A549 (cell line): ENCODE data around the gene NUP62. TPM values are rescaled to one million over a fixed set of nuclear protein-coding genes. Genes with fewer than 3 reads are reported as not detected.
A peak's percentile ranks its signal among the peaks of the same experiment; 100 is the strongest.

Experiments used
- ATAC-seq, 2 experiments: fragments of 200-7000 bp in 1 of 2; fragments of >200 bp in 1 of 2; cut with Nextera tagmentation in 1 of 2; cut with Tn5 transposase in 1 of 2; 3 replicates each; pipeline versions ENCODE4 v1.8.0 to v1.9.1; 2018 to 2020; ENCODE audit warnings: mild to moderate bottlenecking in 1 of 2, moderate library complexity in 1 of 2
- CTCF ChIA-PET: fragments of 300-600 bp; sonication (Branson Sonifier 250); formaldehyde crosslinking; extraction: SDS; loops from one replicate; lab custom pipeline; 2021; ENCODE audit warnings: antibody characterized with exemption, inconsistent platforms; lab: Yijun Ruan, JAX
- POLR2A ChIA-PET: fragments of 350-600 bp; formaldehyde crosslinking; extraction: SDS; loops from one replicate; lab custom pipeline; 2021; ENCODE audit warnings: antibody characterized with exemption, inconsistent platforms; lab: Yijun Ruan, JAX
- DNase-seq, 2 experiments: peaks; one replicate each; pipeline versions ENCODE4 v3.0.0 to v3.0.0-alpha.2; 2011 to 2016; ENCODE audit warnings: low read depth in 1 of 2, low spot score in 1 of 2
- FAIRE-seq: peaks from 2 replicates; lab custom pipeline; 2011; peaks lifted over from hg19 to GRCh38; lab: Jason Lieb, UNC
- H3K27ac ChIP-seq, 2 experiments: fragments of >200 bp; sonication (Bioruptor Twin); formaldehyde crosslinking; 3 replicates each; pipeline ENCODE4 v1.5.1; 2016 to 2017
- H3K4me1 ChIP-seq: fragments of >200 bp; sonication (Bioruptor Twin); formaldehyde crosslinking; 3 replicates; pipeline ENCODE4 v1.6.1; 2016
- H3K4me2 ChIP-seq: fragments of >200 bp; sonication (Bioruptor Twin); formaldehyde crosslinking; 3 replicates; pipeline ENCODE4 v1.6.1; 2016
- H3K4me3 ChIP-seq: fragments of >200 bp; sonication (Bioruptor Twin); formaldehyde crosslinking; 3 replicates; pipeline ENCODE4 v1.5.1; 2016
- H3K9me3 ChIP-seq: fragments of >200 bp; sonication (Bioruptor Twin); formaldehyde crosslinking; 3 replicates; pipeline ENCODE4 v1.6.1; 2016
- ATOH8 ChIP-seq: fragments of 250-450 bp; sonication (Bioruptor Pico); IDR thresholded peaks from 2 replicates; pipeline ENCODE4 v1.5.0; 2020; ENCODE audit warnings: low read depth, mild to moderate bottlenecking, moderate library complexity
- BCL3 ChIP-seq: fragments of >200 bp; sonication (Bioruptor Twin); formaldehyde crosslinking; IDR thresholded peaks from 3 replicates; pipeline ENCODE4 v1.6.1; 2016
- CHD4 ChIP-seq: fragments of 200-600 bp; sonication (generic); IDR thresholded peaks from 2 replicates; pipeline ENCODE4 v1.6.1; 2016; ENCODE audit warnings: antibody characterized with exemption, mild to moderate bottlenecking, borderline replicate concordance
- EHF ChIP-seq: fragments of 250-450 bp; sonication (Bioruptor Pico); IDR thresholded peaks from 2 replicates; pipeline ENCODE4 v1.5.0; 2020; ENCODE audit warnings: mild to moderate bottlenecking
- EHMT2 ChIP-seq: fragments of 200-600 bp; sonication (generic); IDR thresholded peaks from 2 replicates; pipeline ENCODE4 v1.6.1; 2016; ENCODE audit warnings: antibody characterized with exemption, low read depth, mild to moderate bottlenecking, moderate library complexity
- JUNB ChIP-seq: fragments of >200 bp; sonication (Bioruptor Twin); formaldehyde crosslinking; IDR thresholded peaks from 2 replicates; pipeline ENCODE4 v1.6.1; 2016
- KDM1A ChIP-seq: fragments of 200-600 bp; sonication (generic); IDR thresholded peaks from 2 replicates; pipeline ENCODE4 v1.6.1; 2016; ENCODE audit warnings: low read depth, mild to moderate bottlenecking
- KDM5A ChIP-seq: fragments of 200-600 bp; sonication (generic); IDR thresholded peaks from 2 replicates; pipeline ENCODE4 v1.6.1; 2016; ENCODE audit warnings: antibody characterized with exemption, mild to moderate bottlenecking
- MAZ ChIP-seq: fragments of 150-350 bp; IDR thresholded peaks from 2 replicates; pipeline ENCODE4 v1.6.1; 2014; ENCODE audit warnings: antibody characterized with exemption, low read depth, low read length, borderline replicate concordance
- MYC ChIP-seq: IDR thresholded peaks from 2 replicates; pipeline ENCODE4 v1.6.1; 2012; ENCODE audit warnings: mild to moderate bottlenecking, inconsistent platforms, low read length, improper control_type of control experiment, borderline replicate concordance
- POLR2AphosphoS2 ChIP-seq: conservative IDR thresholded peaks from 2 replicates; pipeline ENCODE4 v1.6.1; 2012; ENCODE audit warnings: low read length, improper control_type of control experiment, inconsistent platforms
- RCOR1 ChIP-seq: fragments of 150-350 bp; IDR thresholded peaks from 2 replicates; pipeline ENCODE4 v1.6.1; 2014; ENCODE audit warnings: antibody characterized with exemption, low read length, low read depth
- TFCP2L1 ChIP-seq: fragments of 250-450 bp; sonication (Bioruptor Pico); IDR thresholded peaks from 2 replicates; pipeline ENCODE4 v1.5.0; 2021; ENCODE audit warnings: mild to moderate bottlenecking
- ZFP36 ChIP-seq: fragments of 450-650 bp; IDR thresholded peaks from 2 replicates; pipeline ENCODE4 v1.6.1; 2014; ENCODE audit warnings: borderline replicate concordance; ENCODE audit not compliant: partially characterized antibody
- ZNF302 ChIP-seq: fragments of 250-450 bp; sonication (Bioruptor Pico); IDR thresholded peaks from 2 replicates; pipeline ENCODE4 v1.9.0; 2021; ENCODE audit warnings: inconsistent platforms, mild to moderate bottlenecking, moderate library complexity
- WGBS: methylation state at CpG from one replicate; pipeline ENCODE4 v1.1.6; 2017; ENCODE audit errors: missing lambda C conversion rate; 5-methylcytosine and 5-hydroxymethylcytosine counted together
- polyA plus RNA-seq, 4 experiments: library from polyadenylated mRNA; depleted of rRNA in 3 of 4; stranded (reverse); fragments of >200 nt; fragmentation: RNase III in 1 of 4; extraction: RNeasy Plus Mini Kit Qiagen cat#74134 plus additional on column Dnase treatment in 1 of 4; gene quantifications; 2 replicates in 3 of 4; 3 replicates in 1 of 4; pipeline ENCODE4 v1.2.3, GENCODE V29; 2011 to 2017
- TF ChIP-seq, protein P1 (sequence below): IDR thresholded peaks from 2 replicates; pipeline ENCODE4 v1.6.1; 2012; ENCODE audit warnings: low read depth, borderline replicate concordance

Gene NUP62
- polyA plus RNA-seq, 2 of the 4 experiments (the other 2 are of a cell fraction), result 21.4 to 83.9 TPM

- no peak overlapping the region for H3K4me2 ChIP-seq
- TF ChIP-seq CHD4 (no peak), MYC (no peak), RCOR1 (no peak), KDM5A (no peak), JUNB (no peak), BCL3 (no peak), ZNF302 (CRISPR knock-in tag) (no peak), KDM1A (no peak), ATOH8 (CRISPR knock-in tag) (no peak), EHF (CRISPR knock-in tag) (no peak), EHMT2 (no peak)
- TF ChIP-seq, protein P1, sequence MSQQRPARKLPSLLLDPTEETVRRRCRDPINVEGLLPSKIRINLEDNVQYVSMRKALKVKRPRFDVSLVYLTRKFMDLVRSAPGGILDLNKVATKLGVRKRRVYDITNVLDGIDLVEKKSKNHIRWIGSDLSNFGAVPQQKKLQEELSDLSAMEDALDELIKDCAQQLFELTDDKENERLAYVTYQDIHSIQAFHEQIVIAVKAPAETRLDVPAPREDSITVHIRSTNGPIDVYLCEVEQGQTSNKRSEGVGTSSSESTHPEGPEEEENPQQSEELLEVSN, result no peak
- H3K4me1 ChIP-seq, result peaks cover 31% of the 10 kb centered on the region
- ChIA-PET POLR2A (no interaction called here), CTCF (interaction anchor here (1.2 kb wide), 1 partner anchor 12 kb away, joined by 3 read pairs; no protein-coding TSS in a partner anchor)
- FAIRE-seq, result no peak
- 88% methylated on average over 25 of the region's 27 CpGs for WGBS
- DNase-seq, result no peak
- H3K4me3 ChIP-seq, result no peak overlapping the region
- no peak for ATAC-seq
- H3K9me3 ChIP-seq, result no peaks in the 10 kb centered on the region
- H3K27ac ChIP-seq, result no peak overlapping the region
Measured at GRCh38 chr19:49872245-49873128, 56.8 kb downstream of the NUP62 start.

DNA sequence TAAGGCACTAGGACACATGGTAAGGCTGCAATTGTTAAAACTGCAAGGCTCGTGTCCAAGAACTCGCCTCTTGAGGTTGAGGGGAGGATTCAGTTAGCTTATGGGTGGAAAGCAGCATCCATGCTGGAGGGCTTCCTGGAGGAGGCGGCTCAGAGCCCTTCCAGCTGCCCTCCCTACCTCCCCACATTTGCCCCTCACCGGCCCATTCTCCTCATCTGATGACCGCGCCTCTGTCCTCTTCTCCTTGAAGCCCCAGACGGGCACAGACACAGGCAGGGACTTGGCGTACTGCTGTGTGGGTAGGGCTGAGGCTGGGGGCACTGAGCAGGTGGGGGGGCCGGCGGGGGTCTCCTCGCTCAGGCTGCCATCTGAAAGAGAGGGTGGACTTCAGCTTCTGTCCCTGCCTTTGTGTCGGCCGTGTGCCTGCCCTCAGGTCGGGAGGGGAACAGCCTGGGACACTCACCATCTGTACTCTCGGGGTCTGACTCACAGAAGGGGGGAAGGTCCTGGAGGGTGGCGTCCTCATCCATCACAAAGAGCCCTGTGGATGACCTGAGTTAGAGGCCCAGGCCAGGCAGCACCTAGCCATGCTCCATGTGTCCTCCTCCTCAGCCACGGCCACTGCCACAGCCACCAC, 57.8 kb downstream of the NUP62 start:
- Histone ChIP-seq H3K4me3 (no peak overlapping the region), H3K27ac (no peak overlapping the region), H3K9me3 (no peaks in the 10 kb centered on the region), H3K4me2 (no peak overlapping the region), H3K4me1 (peaks cover 32% of the 10 kb centered on the region)
- DNase-seq (no peak), ATAC-seq (no peak), FAIRE-seq (no peak)
- POLR2A ChIA-PET, result interaction anchor here (0.8 kb wide), 1 partner anchor 58 kb away, joined by 3 read pairs; the partner anchor contains the start of gene NUP62
- CTCF ChIA-PET, result interaction anchor here (1.2 to 1.6 kb wide), 3 partner anchors 11 to 19 kb away, joined by 3 to 6 read pairs (median 4); no protein-coding TSS in a partner anchor
- TF ChIP-seq TFCP2L1 (no peak), ZFP36 (peak; percentile 91)
- WGBS, result 92% methylated on average over 17 of the region's 17 CpGs

DNA sequence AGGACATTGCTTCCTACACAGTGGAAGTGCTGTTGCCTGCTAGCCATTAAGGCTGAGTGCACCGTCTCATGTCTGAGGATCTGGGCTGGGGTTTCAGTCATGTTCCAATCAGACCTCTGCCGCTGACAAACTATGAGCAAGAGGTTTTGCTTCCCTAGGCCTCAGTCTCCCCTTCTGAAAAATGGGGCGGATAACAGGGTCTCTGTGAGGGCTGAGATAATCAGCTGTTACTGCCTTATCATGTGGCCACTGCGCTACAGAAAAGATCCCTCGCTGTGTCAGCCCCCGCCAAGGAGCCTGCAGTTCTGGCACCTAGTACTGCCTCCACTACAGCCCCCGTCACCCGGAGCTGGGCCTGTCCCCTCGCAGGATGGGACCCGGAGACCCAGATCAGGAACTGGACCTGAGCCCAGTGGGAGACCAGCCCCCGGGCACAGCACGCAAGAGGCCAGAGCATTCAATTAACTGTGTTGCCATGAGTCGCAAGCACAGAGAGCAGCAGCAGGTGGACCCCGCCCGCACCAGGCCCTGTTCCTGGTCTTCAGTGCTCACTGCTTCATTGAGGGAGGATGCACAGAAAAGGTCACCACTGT, 58.9 kb downstream of the NUP62 start:
- POLR2A ChIA-PET, result interaction anchor here (1.4 kb wide), 1 partner anchor 27 kb away, joined by 4 read pairs; no protein-coding TSS in a partner anchor
- H3K4me3 ChIP-seq, result peak overlapping the region; percentile 46
- no peaks in the 10 kb centered on the region for H3K9me3 ChIP-seq
- TF ChIP-seq MAZ (no peak), TFCP2L1 (no peak), POLR2AphosphoS2 (peak; percentile 53; the same call in 1 of the 2 replicates)
- CTCF ChIA-PET, result interaction anchor here (1.2 to 1.6 kb wide), 2 partner anchors 17 to 20 kb away, joined by 4 to 6 read pairs; no protein-coding TSS in a partner anchor
- WGBS, result 71% methylated on average over 13 of the region's 15 CpGs
- peak overlapping the region; percentile 85 to 92 for H3K27ac ChIP-seq
- H3K4me2 ChIP-seq, result peak overlapping the region; percentile 86
- ATAC-seq (no peak), FAIRE-seq (no peak), DNase-seq (no peak)
- peaks cover 40% of the 10 kb centered on the region for H3K4me1 ChIP-seq
